Stimulated activated CD8-positive, alpha-beta memory T cell treated with anti-CD3 and anti-CD28 coated beads, Interleukin-12 subunit alpha, Interleukin-12 subunit beta, amount 100 ng/mL, for 4 hours (primary cell): Measurements from ENCODE around the gene BMAL1.

ENCODE experiments used
- DNase-seq: peaks from one replicate; pipeline ENCODE4 v3.0.0-alpha.2; 2020; ENCODE audit warnings: low read depth

Gene BMAL1

DNA sequence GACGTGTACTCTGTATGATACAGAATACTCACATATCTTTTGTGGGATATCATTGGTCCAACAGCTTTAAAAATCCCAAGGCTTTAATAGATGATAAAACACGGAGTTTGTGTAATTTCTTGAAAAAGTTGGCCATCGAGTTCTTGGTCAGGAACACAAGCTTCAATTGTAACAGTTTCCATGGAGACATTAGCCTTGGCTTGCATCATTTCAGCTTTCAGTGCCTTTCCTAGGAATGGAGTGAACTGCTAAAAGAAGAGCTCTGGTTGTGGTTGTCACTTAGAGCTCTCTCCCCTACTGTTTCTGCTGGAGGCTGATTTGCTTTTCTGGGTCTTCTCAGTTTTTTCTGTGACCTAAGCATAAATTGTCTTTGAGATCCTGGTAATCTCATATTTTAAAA is 14.2 kb downstream of the BMAL1 start:
- DNase-seq: no peak

DNA sequence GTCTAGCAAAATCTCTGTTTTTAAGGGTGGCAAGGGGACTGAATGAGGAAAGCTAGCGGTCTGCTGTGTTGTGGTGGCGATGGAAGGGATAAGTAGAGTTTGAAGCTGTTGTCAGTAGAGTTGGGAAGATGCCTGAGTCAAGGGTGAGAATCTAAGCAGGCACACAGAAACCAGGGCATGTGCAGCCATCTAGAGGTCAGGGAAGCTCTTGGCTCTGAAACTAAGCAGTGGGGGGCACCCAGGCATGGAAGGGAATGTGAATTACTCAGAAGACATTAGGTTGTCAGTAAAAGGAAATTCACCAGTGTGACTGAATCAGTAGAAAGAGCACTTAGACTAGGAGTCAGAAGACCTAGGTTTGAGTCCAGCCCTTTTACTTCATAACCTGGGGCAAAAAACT is 15.4 kb downstream of the BMAL1 start:
- DNase-seq: no peak

GRCh38 chr11:13294178-13294577 is 16.6 kb downstream of the BMAL1 start:
- no peak for DNase-seq

- no peak for DNase-seq
Measured at GRCh38 chr11:13294771-13295579, 17.4 kb downstream of the BMAL1 start.

GRCh38 chr11:13297308-13297916 is 19.8 kb downstream of the BMAL1 start:
- no peak for DNase-seq

- DNase-seq: no peak
Measured at GRCh38 chr11:13297917-13298356, 20.3 kb downstream of the BMAL1 start.

DNA sequence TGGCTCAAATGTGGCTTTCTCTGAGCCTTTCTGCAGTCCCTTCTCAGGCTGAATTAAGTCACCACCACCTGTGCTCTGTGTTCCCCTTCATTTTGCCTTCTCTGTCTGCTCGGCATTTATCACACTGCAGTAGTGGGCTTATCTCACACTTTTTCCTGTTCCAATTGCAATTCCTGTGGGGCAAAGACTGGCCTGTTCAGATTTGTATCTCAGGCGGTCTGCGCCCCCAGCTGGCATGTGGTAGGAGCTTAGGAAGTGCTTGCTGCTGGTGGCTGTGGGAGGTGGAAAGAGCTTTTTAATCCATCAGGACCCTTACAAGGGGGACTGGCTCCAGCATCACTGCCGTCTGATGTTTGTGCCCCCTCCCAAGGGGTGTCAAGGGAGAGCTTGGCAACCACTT is 21.2 kb downstream of the BMAL1 start:
- DNase-seq: no peak

DNA sequence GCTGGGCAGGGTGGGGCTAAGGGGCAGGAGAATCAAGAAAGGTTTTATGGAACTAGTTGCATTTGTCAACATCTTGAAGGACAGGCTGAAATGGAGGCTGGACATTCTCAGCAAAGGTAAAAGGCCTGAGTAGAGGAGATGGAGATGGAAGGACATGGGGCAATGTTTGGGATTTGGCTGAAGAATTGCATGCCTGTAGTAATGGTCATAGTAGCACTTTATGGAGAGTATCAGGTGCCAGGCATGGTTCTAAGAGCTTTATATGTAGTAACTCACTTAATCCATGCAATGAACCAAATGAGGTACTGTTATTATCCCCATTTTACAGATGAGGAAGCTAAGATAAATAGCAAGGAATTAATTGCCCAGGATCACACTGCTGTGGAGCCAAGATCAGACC is 23.9 kb downstream of the BMAL1 start:
- DNase-seq: no peak

- no peak for DNase-seq
Measured at GRCh38 chr11:13302420-13302958, 24.9 kb downstream of the BMAL1 start.

DNA sequence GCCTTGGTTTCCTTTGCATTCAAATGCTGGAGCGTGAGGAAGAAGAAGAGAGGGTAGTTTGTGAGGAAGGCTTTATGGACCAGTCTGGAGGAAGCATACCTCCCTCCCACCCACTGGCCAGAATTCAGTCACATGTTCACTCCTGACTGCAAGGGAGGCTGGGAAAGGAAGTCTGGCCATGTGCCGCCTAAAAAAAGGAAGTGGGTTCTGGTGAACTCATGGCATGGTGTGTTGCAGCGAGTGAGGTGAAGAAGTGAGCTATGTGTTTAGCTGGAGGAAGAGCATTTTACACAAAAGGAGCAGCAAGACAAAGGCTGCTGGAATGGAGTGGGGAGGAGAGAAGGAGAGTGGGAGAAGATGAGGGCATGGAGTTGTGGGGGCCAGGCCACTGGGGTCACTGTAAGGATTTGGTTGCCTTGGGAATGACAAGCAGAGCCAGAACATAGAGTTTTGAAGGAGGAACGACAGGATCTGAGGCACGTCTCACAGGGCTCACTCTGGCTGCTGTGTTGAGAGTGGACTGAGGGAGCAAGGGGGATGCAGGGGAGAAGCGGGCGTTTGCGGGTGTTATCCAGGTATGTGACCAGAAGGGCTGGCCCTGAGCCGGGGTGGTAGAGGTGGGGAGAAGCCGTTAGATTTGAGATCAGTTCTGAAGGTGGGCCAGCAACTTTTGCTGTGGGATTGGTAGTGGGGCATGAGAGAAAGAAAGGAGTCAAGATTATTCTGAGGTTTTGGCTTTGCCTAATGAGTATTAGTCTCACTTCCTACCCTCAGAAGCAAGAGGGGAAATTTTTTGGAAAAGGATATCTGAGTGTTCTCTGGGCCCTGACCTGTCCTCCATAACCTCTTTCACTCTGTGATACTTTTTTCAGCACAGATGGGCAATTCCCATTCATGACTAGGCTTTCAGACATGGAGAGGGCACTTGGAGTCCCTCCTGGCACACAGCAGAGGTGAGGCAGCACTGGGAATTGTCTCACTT is 26.4 kb downstream of the BMAL1 start:
- no peak for DNase-seq

GRCh38 chr11:13304655-13305335 is 27.2 kb downstream of the BMAL1 start:
- DNase-seq: no peak

GRCh38 chr11:13308704-13309103 is 31.1 kb downstream of the BMAL1 start:
- no peak for DNase-seq

DNA sequence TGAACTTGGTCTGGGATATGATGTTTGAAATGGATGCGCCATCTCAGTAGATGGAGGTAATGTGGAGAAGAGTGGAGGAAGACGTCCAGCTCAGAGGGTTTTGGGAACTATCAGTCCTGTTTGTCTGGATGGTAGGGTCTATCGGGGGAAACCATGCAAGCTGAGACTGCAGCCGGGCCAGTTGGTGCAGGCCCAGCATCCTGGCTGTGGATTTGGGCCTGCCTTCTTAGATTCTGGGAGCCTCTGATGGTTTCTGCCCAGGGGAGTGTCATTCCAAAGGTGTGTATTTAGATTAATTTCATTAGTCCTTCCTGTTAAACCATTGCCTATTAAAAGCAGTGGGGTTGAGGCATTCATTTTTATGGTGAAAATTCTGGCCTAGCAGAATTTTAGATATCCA is 31.6 kb downstream of the BMAL1 start:
- no peak for DNase-seq

GRCh38 chr11:13310443-13310842 is 32.9 kb downstream of the BMAL1 start:
- DNase-seq: no peak

DNA sequence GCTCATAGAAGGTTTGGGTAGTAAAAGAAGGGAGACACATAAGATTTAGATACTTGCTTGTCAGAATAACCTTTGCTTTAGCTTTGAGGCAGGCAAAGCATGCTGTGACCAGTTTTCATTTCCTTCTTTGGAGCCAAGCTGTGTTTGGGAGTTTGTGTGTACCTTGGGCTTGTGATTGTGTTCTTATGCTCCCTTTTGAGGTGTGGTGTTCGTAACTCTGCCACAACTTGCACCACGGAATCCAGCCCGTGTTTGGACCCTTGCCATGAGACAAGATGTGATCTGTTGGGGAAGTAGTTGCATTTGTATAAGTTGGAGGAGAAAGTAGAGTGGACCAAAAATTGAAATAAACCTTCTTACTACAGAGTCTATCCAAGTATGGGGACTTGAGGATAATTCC is 34.0 kb downstream of the BMAL1 start:
- DNase-seq: no peak

- DNase-seq: no peak
Measured at GRCh38 chr11:13313005-13313819, 35.6 kb downstream of the BMAL1 start.

DNA sequence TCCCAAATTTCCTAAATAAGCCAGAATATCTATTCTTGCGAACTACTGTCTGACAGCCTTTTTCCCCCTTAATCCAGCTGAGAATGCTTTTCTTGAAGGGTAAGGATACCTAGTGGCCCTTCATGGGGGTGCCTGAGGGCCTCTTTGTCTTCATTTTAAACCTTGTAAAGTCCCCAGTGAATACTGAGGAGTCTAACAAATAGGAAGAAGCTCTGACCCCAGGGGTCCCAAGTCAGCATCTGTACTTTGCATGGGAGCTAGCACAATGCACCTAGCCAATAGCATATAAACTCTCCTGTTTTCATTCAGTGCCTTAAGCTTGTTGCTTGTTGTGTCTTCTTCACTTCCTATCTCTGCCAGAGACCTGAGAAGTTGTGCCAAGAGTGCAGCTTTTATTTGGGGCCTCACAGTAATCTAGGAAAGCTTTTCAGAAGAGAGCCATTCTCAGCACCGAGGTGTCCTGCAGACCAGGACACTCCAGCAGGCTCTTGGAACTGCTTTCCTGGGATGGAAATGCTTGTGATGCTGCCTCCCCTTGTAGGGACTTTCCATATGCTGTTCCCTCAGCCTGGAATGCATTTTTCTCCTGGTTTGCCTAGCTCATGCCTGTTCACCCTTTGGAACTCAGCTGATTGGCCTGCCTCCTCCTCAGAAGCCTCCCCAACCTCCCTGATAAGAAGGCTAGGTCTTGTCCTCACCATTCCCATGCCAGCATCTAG is 37.2 kb downstream of the BMAL1 start:
- DNase-seq: no peak

DNA sequence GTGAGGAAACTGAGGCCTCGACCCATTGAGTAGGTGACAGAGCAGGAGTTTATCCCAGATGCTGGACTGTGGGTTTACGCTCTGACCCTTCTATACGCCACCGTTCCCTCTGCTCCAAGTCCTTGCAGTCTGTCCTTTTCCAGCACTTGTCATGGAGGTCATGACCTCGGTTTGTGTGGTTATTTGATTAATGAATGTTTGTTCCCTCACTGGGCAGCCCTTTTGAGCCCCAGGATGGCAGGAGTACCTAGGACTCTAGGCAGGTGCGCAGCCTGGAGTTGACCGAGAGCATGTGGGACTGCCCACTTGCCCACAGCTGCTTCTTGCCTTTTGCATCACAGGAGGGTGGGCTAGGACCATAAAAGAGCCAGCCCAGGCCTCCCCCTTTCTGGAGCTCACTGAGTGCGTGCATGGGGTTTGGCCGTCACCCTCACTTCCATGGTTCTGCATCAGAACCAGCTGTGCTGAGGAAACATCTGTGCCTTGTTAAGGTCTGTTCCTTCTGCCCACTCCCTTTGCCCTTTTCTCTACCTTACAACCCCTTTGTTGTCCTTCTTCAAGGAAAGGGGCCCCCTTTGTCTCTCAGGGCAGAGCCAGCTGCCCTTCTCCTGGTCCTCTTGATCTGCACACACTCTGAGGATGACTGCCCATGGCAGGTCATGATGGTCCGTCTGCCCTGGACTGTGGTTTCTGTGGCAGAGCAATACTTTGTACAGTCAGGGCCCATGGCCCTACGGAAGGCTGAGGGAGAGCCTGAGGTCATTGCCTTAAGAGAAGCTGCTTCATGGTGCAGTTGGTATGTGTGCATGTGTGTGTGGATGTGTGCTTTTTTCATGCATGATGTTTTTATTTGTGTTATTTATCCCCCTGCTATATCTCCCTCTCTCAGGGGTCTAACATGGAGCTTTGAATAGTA is 38.2 kb downstream of the BMAL1 start:
- no peak for DNase-seq

GRCh38 chr11:13316528-13316961 is 39.0 kb downstream of the BMAL1 start:
- DNase-seq: no peak
